WI38 (cell line): ENCODE measurements around the gene FGF13.

ENCODE experiments used
- H3K4me3 ChIP-seq: 2 replicates; pipeline ENCODE4 v1.5.1; 2011; ENCODE audit warnings: low read depth, mild to moderate bottlenecking, control low read depth, low read length
- CTCF ChIP-seq: IDR thresholded peaks from 2 replicates; pipeline ENCODE4 v1.5.1; 2012; ENCODE audit warnings: low read depth, mild to moderate bottlenecking, control low read depth, low read length

Gene FGF13

GRCh38 chrX:138704596-138704995 lies 6.9 kb downstream of the FGF13 start:
- TF ChIP-seq CTCF = no peak
- no peak overlapping the region for H3K4me3 ChIP-seq

GRCh38 chrX:138704101-138704500 lies 7.4 kb downstream of the FGF13 start:
- no peak overlapping the region for H3K4me3 ChIP-seq
- no peak for TF ChIP-seq CTCF

- TF ChIP-seq CTCF = no peak
Measured at GRCh38 chrX:138692591-138692990, 18.9 kb downstream of the FGF13 start.

GRCh38 chrX:138691186-138691585 lies 20.3 kb downstream of the FGF13 start:
- TF ChIP-seq CTCF = no peak
- H3K4me3 ChIP-seq = no peak overlapping the region

More at GRCh38 chrX:138692591-138692990, 18.9 kb downstream of the FGF13 start:
- no peak overlapping the region for H3K4me3 ChIP-seq

- no peak overlapping the region for H3K4me3 ChIP-seq
- no peak for TF ChIP-seq CTCF
Measured at GRCh38 chrX:138690591-138690990, 20.9 kb downstream of the FGF13 start.

- TF ChIP-seq CTCF = no peak
- H3K4me3 ChIP-seq = no peak overlapping the region
Measured at GRCh38 chrX:138683600-138683999, 27.9 kb downstream of the FGF13 start.

- TF ChIP-seq CTCF = no peak
- H3K4me3 ChIP-seq = no peak overlapping the region
Measured at GRCh38 chrX:138669693-138670092, 41.8 kb downstream of the FGF13 start.
